Suprapubic skin (tissue), 4 donors: ENCODE measurements around the gene MYCBP2.

ENCODE experiments used
- CTCF ChIP-seq, 2 donors: fragments of 200-600 bp in 1 of 2; fragments of 450-650 bp in 1 of 2; sonication (generic) in 1 of 2; IDR thresholded peaks; one replicate each; pipeline ENCODE4 v1.5.1; 2016 to 2019; ENCODE audit warnings: antibody characterized with exemption in 2 of 2, mild to moderate bottlenecking in 1 of 2, moderate library complexity in 1 of 2
- EP300 ChIP-seq: sonication (generic); formaldehyde crosslinking; IDR thresholded peaks from one replicate; pipeline ENCODE4 v1.6.1; 2017; ENCODE audit warnings: antibody characterized with exemption
- POLR2A ChIP-seq, 2 donors: fragments of 450-650 bp; IDR thresholded peaks; one replicate each; pipeline ENCODE4 v1.6.1; 2017; ENCODE audit warnings: antibody characterized with exemption in 2 of 2, mild to moderate bottlenecking in 2 of 2, moderate library complexity in 2 of 2
- POLR2AphosphoS5 ChIP-seq, 3 donors: sonication (generic); formaldehyde crosslinking; IDR thresholded peaks; one replicate each; pipeline ENCODE4 v1.6.1; 2017; ENCODE audit warnings: antibody characterized with exemption in 3 of 3

DNA sequence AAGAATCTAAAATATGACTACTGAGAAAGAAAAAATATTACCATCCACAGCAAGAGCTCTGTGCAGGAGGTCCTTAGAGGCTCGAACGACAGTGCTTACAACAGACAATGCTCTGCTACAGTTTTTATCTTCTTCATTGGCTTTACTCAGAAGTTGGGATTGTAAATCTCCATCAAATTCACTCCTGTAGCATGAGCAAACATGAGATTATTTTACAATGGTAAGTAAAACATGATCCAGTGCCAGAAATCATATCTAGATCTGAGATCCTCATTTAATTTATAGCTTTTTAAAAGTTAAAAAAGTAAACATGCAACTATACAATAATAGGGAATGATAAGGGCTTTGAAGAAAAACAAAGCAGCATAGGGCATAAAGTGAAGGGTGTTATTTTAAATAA lies 155.4 kb downstream of the MYCBP2 start:
- no peak for TF ChIP-seq POLR2A (IDR thresholded peaks at IDR 0.05)
- TF ChIP-seq CTCF (IDR thresholded peaks at IDR 0.05): no peak
- no peak for TF ChIP-seq EP300
- TF ChIP-seq POLR2AphosphoS5 (IDR thresholded peaks at IDR 0.05): no peak
